SJSA1 (cell line): ENCODE data around the gene UNC13B. TPM values are rescaled to one million over a fixed set of nuclear protein-coding genes. Genes with fewer than 3 reads are reported as not detected.
"Not testable (repeated sequence)": the region's sequence is repeated elsewhere in the genome, so short reads cannot be mapped to it uniquely, and the experiment has no call there.

Experiments used
- DNase-seq, 2 experiments: peaks; one replicate each; pipeline ENCODE4 v3.0.0-alpha.2; 2015 to 2020; ENCODE audit warnings: low spot score in 2 of 2, low read depth in 1 of 2
- H3K27ac ChIP-seq: fragments of 250-450 bp; sonication (Bioruptor Pico); 2 replicates; pipeline ENCODE4 v1.5.1; 2020; ENCODE audit warnings: mild to moderate bottlenecking, moderate library complexity
- H3K27me3 ChIP-seq: fragments of 250-450 bp; sonication (Bioruptor Pico); replicated peaks from 2 replicates; pipeline ENCODE4 v1.5.1; 2020; ENCODE audit warnings: mild to moderate bottlenecking, moderate library complexity
- H3K36me3 ChIP-seq: fragments of 250-450 bp; sonication (Bioruptor Pico); 2 replicates; pipeline ENCODE4 v1.5.1; 2020; ENCODE audit warnings: mild to moderate bottlenecking
- H3K4me1 ChIP-seq: fragments of 250-450 bp; sonication (Bioruptor Pico); replicated peaks from 2 replicates; pipeline ENCODE4 v1.6.1; 2021; ENCODE audit warnings: mild to moderate bottlenecking
- H3K4me3 ChIP-seq: fragments of 250-450 bp; sonication (Bioruptor Pico); 2 replicates; pipeline ENCODE4 v1.5.1; 2020; ENCODE audit warnings: mild to moderate bottlenecking
- H3K9me3 ChIP-seq: fragments of 250-450 bp; sonication (Bioruptor Pico); replicated peaks from 2 replicates; pipeline ENCODE4 v1.5.1; 2020; ENCODE audit warnings: mild to moderate bottlenecking
- total RNA-seq: library from RNA; depleted of rRNA; stranded (reverse); fragments of >200 nt; shearing (Covaris generic); gene quantifications from 2 replicates; pipeline ENCODE4 v1.2.3, GENCODE V29; 2014

Gene UNC13B
- total RNA-seq, 1 experiment from 2014 or later, result 1.6 TPM

DNA sequence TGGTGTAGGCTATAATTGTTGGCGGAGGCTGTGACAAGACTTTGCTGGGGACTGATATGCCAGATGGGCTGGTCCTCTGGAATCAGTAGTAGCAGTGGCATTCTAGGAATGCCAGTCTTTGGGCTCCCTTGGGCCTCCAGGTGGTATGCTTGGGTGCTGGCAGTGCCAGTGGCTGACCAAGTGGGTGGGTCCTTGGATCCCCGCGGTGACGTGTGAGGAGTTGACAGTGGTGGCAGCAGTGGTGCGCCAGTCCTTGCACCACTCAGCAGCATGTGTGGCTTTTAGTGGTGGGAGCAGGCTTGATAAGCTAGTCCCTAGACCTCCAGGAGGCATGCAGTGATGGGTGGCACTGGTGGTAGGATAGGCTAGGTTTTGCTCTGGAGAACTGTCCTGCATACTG lies 63.9 kb downstream of the UNC13B start:
- Histone ChIP-seq H3K9me3 (no peaks in the 10 kb centered on the region), H3K4me1 (no peaks in the 10 kb centered on the region), H3K27ac (no peak overlapping the region), H3K36me3 (no peaks in the 10 kb centered on the region), H3K4me3 (no peak overlapping the region), H3K27me3 (no peaks in the 10 kb centered on the region)
- no peak for DNase-seq

DNA sequence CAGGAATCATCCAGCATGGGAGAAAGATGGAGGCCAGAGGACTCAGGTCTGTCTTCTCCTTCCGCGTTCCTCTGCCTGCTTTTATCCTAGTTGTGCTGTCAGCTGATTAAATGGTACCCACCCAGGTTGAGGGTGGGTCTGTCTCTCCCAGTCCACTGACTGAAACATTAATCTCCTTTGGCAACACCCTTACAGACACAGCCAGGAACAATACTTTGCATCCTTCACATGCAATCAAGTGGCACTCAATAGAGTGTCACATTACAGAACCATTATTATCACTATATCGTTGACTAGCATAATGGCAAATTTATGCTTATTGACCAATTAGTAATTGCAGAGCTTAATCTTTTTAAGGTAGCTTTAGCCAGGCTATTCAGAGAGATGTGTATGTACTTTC lies 64.8 kb downstream of the UNC13B start:
- no peak for DNase-seq
- H3K4me1 ChIP-seq, result no peaks in the 10 kb centered on the region
- no peaks in the 10 kb centered on the region for H3K36me3 ChIP-seq
- no peaks in the 10 kb centered on the region for H3K9me3 ChIP-seq
- H3K27ac ChIP-seq, result no peak overlapping the region
- no peaks in the 10 kb centered on the region for H3K27me3 ChIP-seq
- H3K4me3 ChIP-seq, result no peak overlapping the region

DNA sequence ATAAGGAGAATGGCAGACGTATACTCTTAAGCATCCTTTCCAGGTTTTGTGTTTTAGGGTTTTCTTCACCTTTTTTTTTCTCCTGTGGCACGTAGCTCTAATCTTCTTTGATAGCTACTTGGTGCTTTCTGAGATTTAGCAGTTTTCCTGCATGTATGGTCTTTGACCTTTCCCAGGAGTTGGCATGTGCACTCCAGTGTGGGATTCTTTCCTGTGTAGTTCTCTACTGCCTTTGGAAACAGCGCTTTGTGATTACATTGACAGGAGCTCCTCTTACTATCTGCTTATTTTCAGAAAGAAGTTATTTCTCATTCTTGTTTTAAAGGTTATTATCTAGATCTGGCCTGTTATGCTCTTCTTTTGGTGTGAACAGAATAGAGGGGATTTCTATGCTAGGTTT lies 65.5 kb downstream of the UNC13B start:
- H3K4me1 ChIP-seq, result no peaks in the 10 kb centered on the region
- no peaks in the 10 kb centered on the region for H3K9me3 ChIP-seq
- no peak for DNase-seq
- no peak overlapping the region for H3K4me3 ChIP-seq
- H3K27me3 ChIP-seq, result no peaks in the 10 kb centered on the region
- no peak overlapping the region for H3K27ac ChIP-seq
- H3K36me3 ChIP-seq, result no peaks in the 10 kb centered on the region

DNA sequence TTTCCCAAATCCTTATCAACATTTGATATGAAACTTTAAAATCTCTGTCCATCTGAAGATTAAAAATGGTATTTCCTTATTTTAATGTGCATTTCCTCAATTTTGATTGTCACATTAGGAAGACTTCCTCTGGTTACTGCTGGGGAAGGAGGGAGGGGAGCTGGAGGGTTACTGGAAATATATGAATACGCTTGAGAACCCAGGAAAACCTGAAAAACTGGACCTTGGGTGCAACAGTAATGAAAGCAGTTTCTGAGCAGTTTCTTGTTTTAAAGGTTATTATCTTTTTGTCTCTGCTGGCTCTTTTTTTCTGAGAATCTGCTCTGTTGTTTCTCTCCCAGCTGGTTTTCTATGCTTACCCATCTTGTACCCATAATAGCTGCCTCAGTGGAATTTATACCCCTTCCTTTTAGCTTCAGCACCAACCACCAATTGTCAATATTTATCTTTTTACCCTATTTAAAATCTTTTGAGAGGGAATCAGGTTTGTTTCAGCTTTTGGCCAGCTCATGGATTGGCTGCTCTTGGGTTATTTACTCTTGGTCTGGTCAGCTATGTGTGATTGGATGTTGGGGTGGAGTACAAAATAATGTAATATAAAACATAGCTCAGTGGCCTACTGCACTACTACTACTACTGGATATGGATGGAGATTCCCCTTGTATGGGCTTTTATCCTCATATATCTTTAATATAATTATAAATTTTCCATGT lies 67.4 kb downstream of the UNC13B start:
- Histone ChIP-seq H3K4me3 (no peak overlapping the region), H3K36me3 (no peaks in the 10 kb centered on the region), H3K27ac (no peak overlapping the region), H3K9me3 (no peaks in the 10 kb centered on the region), H3K27me3 (no peaks in the 10 kb centered on the region), H3K4me1 (no peaks in the 10 kb centered on the region)
- DNase-seq, result no peak

DNA sequence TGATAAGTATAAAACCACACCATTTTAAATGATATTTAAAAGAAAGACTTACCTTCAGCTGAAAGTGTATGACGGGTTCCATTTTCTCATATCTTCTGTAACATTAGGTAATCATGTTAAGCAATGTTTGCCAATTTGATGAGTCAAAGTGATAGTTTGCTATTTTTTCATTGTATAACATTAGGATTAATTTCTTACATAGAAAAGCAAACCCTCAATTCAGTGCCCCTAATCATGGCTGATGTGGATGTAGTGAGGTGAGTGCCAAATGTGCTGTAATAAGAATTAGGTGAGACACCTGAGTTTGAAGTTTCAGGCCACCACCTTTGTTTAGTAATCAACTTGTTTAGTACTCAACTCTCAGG lies 68.0 kb downstream of the UNC13B start:
- Histone ChIP-seq H3K9me3 (no peaks in the 10 kb centered on the region), H3K4me1 (no peaks in the 10 kb centered on the region), H3K27ac (no peak overlapping the region), H3K27me3 (no peaks in the 10 kb centered on the region), H3K36me3 (no peaks in the 10 kb centered on the region), H3K4me3 (no peak overlapping the region)
- no peak for DNase-seq

DNA sequence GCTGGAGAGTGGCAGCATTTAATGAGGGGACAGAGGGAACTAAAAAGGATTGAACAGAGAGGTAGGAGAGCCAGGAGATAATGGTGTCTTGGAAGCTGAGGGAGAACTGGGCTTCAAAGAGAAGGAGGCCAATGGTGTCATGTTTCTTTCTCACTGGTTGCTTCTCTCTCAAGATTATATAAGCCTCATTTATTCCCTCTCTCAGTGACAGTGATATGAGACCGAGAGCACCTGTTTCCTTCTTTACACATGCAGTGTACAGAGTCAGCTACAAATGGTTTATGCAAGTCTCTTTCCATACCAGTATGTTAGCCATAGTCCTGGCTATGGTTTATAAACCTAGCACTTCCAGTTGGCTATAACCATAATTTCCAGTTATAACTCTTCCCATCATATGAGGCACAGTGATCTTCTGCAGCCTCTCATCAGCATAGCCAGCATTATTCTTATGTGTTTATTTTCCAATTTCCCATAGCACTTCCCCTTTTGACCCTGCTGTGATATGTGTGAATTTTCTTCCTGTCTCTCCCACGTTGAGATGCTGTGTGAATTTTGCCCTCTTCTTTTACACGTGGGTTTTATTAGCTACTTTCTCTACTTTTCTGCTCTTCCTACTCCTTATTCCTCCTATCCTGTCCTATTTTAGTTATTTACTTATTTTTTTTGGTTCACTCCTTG lies 71.2 kb downstream of the UNC13B start:
- no peaks in the 10 kb centered on the region for H3K27me3 ChIP-seq
- no peak for DNase-seq
- no peaks in the 10 kb centered on the region for H3K36me3 ChIP-seq
- H3K4me3 ChIP-seq, result no peak overlapping the region
- H3K9me3 ChIP-seq, result no peaks in the 10 kb centered on the region
- H3K4me1 ChIP-seq, result no peaks in the 10 kb centered on the region
- H3K27ac ChIP-seq, result no peak overlapping the region

DNA sequence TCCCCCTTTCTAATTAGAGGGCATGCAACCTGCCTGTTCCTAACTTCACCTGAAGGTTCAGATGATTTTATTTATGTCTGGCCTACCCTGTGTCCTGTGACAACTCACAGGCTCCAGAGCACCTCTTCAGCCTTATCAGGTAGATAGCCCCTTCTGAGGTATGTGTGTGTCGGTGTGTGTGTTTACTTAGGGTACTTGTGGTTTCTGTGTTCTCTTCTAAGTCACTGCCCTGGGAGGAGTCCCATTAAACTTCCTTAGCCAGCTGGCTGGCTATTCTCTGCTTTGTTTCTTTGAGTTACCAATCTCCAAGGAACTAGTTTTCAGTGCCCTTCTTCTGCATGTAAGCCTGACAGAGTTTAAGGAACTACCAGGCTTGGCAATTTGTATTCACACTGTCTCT lies 74.9 kb downstream of the UNC13B start:
- Histone ChIP-seq H3K27ac (no peak overlapping the region), H3K36me3 (no peaks in the 10 kb centered on the region), H3K9me3 (no peaks in the 10 kb centered on the region), H3K4me1 (no peaks in the 10 kb centered on the region), H3K27me3 (no peaks in the 10 kb centered on the region), H3K4me3 (no peak overlapping the region)
- DNase-seq, result no peak

DNA sequence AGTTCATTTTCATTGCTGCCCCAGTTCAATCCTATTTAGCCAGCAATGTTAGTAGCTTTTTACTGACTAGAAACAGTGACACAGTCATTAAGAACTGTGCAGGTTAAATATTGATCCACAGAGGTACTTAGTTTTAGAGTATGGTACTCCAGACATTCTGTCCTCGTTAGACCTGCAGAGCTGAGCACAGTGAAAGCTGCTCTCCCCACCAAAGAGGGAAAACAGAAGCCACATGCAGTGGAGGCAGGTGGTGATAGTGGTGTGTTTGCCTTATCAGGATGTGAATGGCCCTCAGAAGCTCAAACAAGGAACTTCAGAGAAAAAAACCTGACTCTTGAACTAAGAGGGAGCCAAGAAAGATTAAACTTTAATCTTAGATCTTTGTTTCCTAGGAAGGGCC lies 75.5 kb downstream of the UNC13B start:
- H3K9me3 ChIP-seq, result no peaks in the 10 kb centered on the region
- DNase-seq, result no peak
- no peaks in the 10 kb centered on the region for H3K27me3 ChIP-seq
- no peaks in the 10 kb centered on the region for H3K4me1 ChIP-seq
- no peak overlapping the region for H3K4me3 ChIP-seq
- H3K36me3 ChIP-seq, result no peaks in the 10 kb centered on the region
- no peak overlapping the region for H3K27ac ChIP-seq

DNA sequence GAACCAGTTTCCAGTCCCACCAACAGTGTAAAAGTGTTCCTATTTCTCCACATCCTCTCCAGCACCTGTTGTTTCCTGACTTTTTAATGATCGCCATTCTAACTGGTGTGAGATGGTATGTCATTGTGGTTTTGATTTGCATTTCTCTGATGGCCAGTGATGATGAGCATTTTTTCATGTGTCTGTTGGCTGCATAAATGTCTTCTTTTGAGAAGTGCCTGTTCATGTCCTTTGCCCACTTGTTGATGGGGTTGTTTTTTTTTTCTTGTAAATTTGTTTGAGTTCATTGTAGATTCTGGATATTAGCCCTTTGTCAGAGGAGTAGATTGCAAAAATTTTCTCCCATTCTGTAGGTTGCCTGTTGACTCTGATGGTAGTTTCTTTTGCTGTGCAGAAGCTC lies 84.1 kb downstream of the UNC13B start:
- H3K36me3 ChIP-seq, H3K9me3 ChIP-seq, H3K4me1 ChIP-seq, DNase-seq, H3K27ac ChIP-seq, H3K27me3 ChIP-seq, H3K4me3 ChIP-seq: not testable (repeated sequence)

DNA sequence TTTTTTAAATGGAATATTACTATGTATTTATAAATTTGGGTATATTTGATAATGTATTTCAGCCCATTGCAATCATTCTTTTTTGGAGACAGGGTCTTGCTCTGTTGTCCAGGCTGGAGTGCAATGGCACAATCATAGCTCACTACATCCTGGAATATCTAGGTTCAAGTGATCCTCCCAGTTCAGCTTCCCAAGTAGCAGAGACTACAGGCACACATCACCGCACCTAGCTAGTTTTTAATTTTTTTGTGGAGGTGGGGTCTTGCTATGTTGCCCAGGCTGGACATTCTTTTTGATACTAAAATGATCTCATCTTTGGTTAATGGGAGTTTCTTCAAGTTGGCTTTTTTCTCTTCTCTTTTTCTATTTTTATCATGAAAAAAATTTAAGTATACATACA lies 91.3 kb downstream of the UNC13B start:
- no peak for DNase-seq
- Histone ChIP-seq H3K27me3 (no peaks in the 10 kb centered on the region), H3K27ac (no peak overlapping the region), H3K36me3 (no peaks in the 10 kb centered on the region), H3K4me1 (no peaks in the 10 kb centered on the region), H3K9me3 (no peaks in the 10 kb centered on the region), H3K4me3 (no peak overlapping the region)

DNA sequence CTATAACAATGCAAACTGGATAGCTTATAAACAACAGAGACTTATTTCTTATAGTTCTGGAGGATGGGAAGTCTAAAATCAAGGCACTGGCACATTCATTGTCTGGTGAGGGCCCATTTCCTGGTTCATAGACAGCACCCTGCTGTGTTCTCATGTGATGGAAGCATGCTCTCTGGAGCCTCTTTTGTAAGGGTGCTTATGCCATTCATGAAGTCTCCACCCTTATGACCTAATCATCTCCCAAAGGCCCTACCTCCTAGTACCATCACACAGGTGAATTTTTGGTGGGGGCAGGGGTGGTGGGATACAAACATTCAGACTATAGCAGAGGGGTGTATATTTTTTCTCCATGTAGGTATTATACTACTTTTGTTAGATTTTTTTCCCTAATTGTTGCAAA lies 92.4 kb downstream of the UNC13B start:
- Histone ChIP-seq H3K4me1 (no peaks in the 10 kb centered on the region), H3K27me3 (no peaks in the 10 kb centered on the region), H3K27ac (no peak overlapping the region), H3K9me3 (no peaks in the 10 kb centered on the region), H3K36me3 (no peaks in the 10 kb centered on the region), H3K4me3 (no peak overlapping the region)
- DNase-seq, result no peak

DNA sequence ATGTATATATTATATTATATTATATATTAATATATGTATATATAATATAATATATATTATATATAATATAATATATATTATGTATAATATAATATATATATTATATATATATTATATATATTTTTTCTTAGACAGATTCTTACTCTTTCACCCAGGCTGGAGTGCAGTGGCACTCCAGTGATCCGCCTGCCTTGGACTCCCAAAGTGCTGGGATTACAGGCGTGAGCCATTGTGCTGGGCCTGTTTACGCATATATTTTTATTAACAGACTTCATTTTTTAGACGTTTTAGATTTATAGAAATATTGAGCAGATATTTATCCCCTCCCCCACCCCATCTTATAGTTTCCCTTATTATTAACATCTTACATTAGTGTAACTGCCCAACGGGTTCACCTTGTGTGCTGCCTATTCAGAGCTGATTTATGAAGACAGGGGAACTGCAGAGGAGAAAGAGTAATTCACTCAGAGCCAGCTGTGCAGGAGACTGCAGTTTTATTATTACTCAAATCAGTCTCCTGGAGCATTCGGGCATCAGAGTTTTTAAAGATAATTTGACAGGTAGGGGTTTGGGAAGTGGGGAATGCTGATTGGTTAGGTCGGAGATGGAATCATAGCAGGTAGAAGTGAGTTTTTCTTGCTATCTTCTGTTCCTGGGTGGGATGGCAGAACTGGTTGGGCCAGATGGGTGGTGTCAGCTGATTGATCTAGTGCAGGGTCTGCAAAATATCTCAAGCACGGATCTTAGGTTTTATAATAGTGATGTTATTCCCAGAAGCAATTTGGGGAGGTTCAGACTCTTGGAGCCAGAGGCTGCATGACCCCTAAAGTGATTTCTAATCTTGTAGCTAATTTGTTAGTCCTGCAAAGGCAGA lies 93.4 kb downstream of the UNC13B start:
- DNase-seq, result no peak
- H3K4me1 ChIP-seq, result no peaks in the 10 kb centered on the region
- no peak overlapping the region for H3K27ac ChIP-seq
- no peaks in the 10 kb centered on the region for H3K36me3 ChIP-seq
- no peaks in the 10 kb centered on the region for H3K27me3 ChIP-seq
- no peaks in the 10 kb centered on the region for H3K9me3 ChIP-seq
- no peak overlapping the region for H3K4me3 ChIP-seq

DNA sequence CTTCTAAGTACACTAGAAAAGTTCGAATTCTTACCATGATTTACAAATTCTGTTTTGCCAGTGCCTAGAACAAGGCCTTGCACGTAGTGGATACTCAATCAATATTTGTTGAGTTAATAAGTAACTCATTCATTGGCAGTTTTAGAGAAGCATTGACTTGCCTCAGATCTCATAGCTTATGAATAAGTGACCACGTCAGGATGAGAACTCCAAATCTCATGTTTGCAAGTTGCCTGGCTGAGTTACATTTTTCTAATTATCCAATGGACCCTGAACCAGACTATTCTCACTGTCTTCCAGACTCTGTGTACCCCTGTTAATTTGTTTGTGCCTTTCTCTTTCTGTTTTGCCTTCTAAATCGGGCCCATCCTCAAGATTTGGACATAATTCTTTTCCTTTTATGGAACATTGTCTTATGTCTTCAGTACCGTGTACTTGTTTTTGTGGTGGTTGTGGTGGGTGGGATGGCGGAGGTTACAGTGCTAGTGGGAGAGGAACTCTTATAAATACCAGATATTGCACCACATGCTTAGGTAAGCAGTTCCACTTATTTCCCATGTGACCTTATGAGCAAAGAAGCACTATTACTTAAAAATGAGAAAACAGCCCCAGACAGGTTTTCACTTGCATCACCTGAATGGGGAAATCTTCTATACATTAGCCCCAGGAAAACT lies 96.3 kb downstream of the UNC13B start:
- Histone ChIP-seq H3K27me3 (no peaks in the 10 kb centered on the region), H3K36me3 (no peaks in the 10 kb centered on the region), H3K4me1 (no peaks in the 10 kb centered on the region), H3K4me3 (no peak overlapping the region), H3K9me3 (no peaks in the 10 kb centered on the region), H3K27ac (no peak overlapping the region)
- DNase-seq, result no peak
